Activated B cell treated with CpG ODN at 0.5 μM for 24 hours (primary cell): ENCODE results near the gene IFTAP. TPM values are rescaled to one million over a fixed set of nuclear protein-coding genes. Genes with fewer than 3 reads are reported as not detected.
A peak's percentile ranks its signal among the peaks of the same experiment; 100 is the strongest.
"Not testable (repeated sequence)": the region's sequence is repeated elsewhere in the genome, so short reads cannot be mapped to it uniquely, and the experiment has no call there.

Experiments
- ATAC-seq: fragments of 200-7000 bp; cut with Tn5 transposase; one replicate; pipeline ENCODE4 v1.10.0; 2021; ENCODE audit warnings: low read depth, mild to moderate bottlenecking, moderate library complexity
- CTCF ChIA-PET: fragments of 350-600 bp; sonication (Branson Sonifier 250); formaldehyde crosslinking; loops from one replicate; lab custom pipeline; 2021; ENCODE audit warnings: antibody characterized with exemption; lab: Charles Lee
- POLR2A ChIA-PET: fragments of 350-600 bp; sonication (Branson Sonifier 250); formaldehyde crosslinking; loops from one replicate; lab custom pipeline; 2021; ENCODE audit warnings: antibody characterized with exemption; lab: Charles Lee
- DNase-seq: peaks from one replicate; pipeline ENCODE4 v3.0.0; 2022
- H3K27ac Mint-ChIP-seq: one replicate; pipeline ENCODE4 v1.8.0; 2020; ENCODE audit warnings: mixed read lengths
- H3K27me3 Mint-ChIP-seq: one replicate; pipeline ENCODE4 v1.8.0; 2021; ENCODE audit warnings: mixed read lengths
- H3K36me3 Mint-ChIP-seq: one replicate; pipeline ENCODE4 v1.8.0; 2021; ENCODE audit warnings: low read depth, mixed read lengths
- H3K4me1 Mint-ChIP-seq: one replicate; pipeline ENCODE4 v1.8.0; 2021; ENCODE audit warnings: mixed read lengths
- H3K4me3 Mint-ChIP-seq: one replicate; pipeline ENCODE4 v1.8.0; 2020; ENCODE audit warnings: mild to moderate bottlenecking, mixed read lengths
- H3K9me3 Mint-ChIP-seq: one replicate; pipeline ENCODE4 v1.8.0; 2020; ENCODE audit warnings: mixed read lengths
- CTCF ChIP-seq: fragments of 200-600 bp; IDR thresholded peaks from one replicate; pipeline ENCODE4 v1.8.0; 2022; ENCODE audit warnings: antibody characterized with exemption, mild to moderate bottlenecking
- intact Hi-C: fragments of 100-400 bp; cut with micrococcal nuclease; formaldehyde crosslinking; loops from one replicate; pipeline ENCODE4 v1.15.1; 2024
- total RNA-seq: library from RNA; stranded (reverse); gene quantifications from 2 replicates; pipeline ENCODE4 v1.2.3, GENCODE V29; 2022

Gene IFTAP
- total RNA-seq, 1 donor from 2014 or later = 0.47 TPM

DNA sequence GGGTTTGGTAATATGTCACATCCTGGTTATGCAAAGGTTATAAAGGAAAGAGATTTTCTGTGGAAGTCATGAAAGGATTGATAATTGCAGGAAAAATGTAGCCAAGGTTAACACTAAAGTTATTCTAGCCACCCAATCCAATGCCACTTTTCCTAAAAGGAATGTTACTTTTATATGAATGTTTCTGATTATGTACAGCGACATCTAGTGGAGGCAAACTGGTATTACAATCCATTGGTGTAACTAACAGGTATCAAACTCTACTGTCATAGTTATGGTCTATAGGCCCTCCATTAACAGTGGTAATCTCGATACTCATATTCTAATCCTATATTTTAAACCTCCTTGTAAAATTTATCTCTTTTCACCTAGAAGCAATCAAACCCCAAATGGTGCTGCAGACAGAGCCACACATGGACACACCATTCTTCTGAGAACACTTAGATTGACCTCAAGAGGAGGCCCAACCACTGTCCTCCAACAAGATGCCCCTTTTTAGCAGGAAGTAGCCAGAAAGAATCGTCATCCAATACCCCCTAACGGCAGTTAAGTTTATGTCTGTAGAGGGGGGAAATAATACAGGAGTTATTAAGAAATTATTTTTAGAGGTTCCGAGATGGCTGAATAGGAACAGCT lies 78.6 kb downstream of the IFTAP start:
- peak; percentile 92 for TF ChIP-seq CTCF
- H3K27me3 Mint-ChIP-seq = peaks cover 5% of the 10 kb centered on the region
- H3K9me3 Mint-ChIP-seq = peaks cover under 1% of the 10 kb centered on the region
- no peaks in the 10 kb centered on the region for H3K4me1 Mint-ChIP-seq
- intact Hi-C loops = loop anchor here (1.0 to 2.0 kb wide), 3 partner anchors 109 to 1056 kb away; no protein-coding TSS in a partner anchor
- no peaks in the 10 kb centered on the region for H3K36me3 Mint-ChIP-seq
- no peak overlapping the region for H3K4me3 Mint-ChIP-seq
- ChIA-PET CTCF (interaction anchor here (0.9 to 2.9 kb wide), 6 partner anchors 12 to 381 kb away, joined by 3 to 17 read pairs (median 6); partner anchors contain the start of gene TRAF6), POLR2A (no interaction called here)
- ATAC-seq (no peak), DNase-seq (no peak)
- H3K27ac Mint-ChIP-seq = no peak overlapping the region

GRCh38 chr11:36679547-36679946 lies 85.2 kb downstream of the IFTAP start:
- ATAC-seq, H3K36me3 Mint-ChIP-seq, H3K27ac Mint-ChIP-seq, H3K9me3 Mint-ChIP-seq, DNase-seq, H3K4me1 Mint-ChIP-seq, CTCF ChIA-PET, intact Hi-C loops, H3K27me3 Mint-ChIP-seq, POLR2A ChIA-PET, H3K4me3 Mint-ChIP-seq: not testable (repeated sequence)

- POLR2A ChIA-PET = no interaction called here
- no peak for TF ChIP-seq CTCF
- no peak overlapping the region for H3K4me3 Mint-ChIP-seq
- no peaks in the 10 kb centered on the region for H3K36me3 Mint-ChIP-seq
- CTCF ChIA-PET = no interaction called here
- peaks cover 6% of the 10 kb centered on the region for H3K27me3 Mint-ChIP-seq
- H3K27ac Mint-ChIP-seq = no peak overlapping the region
- H3K4me1 Mint-ChIP-seq = no peaks in the 10 kb centered on the region
- ATAC-seq (no peak), DNase-seq (no peak)
- intact Hi-C loops = no loop called here
- peaks cover 2% of the 10 kb centered on the region for H3K9me3 Mint-ChIP-seq
Observed at GRCh38 chr11:36683818-36684217, 89.5 kb downstream of the IFTAP start.

- ATAC-seq = no peak
- Mint-ChIP-seq H3K27me3 (peaks cover 6% of the 10 kb centered on the region), H3K36me3 (no peaks in the 10 kb centered on the region), H3K4me3 (no peak overlapping the region), H3K27ac (no peak overlapping the region), H3K4me1 (no peaks in the 10 kb centered on the region), H3K9me3 (peaks cover 2% of the 10 kb centered on the region)
- intact Hi-C loops = no loop called here
- CTCF ChIA-PET = no interaction called here
- POLR2A ChIA-PET = interaction anchor here (0.5 kb wide), 1 partner anchor 13 kb away, joined by 5 read pairs; no protein-coding TSS in a partner anchor
- DNase-seq = no peak
- no peak for TF ChIP-seq CTCF
Observed at GRCh38 chr11:36684840-36685801, 90.8 kb downstream of the IFTAP start.

DNA sequence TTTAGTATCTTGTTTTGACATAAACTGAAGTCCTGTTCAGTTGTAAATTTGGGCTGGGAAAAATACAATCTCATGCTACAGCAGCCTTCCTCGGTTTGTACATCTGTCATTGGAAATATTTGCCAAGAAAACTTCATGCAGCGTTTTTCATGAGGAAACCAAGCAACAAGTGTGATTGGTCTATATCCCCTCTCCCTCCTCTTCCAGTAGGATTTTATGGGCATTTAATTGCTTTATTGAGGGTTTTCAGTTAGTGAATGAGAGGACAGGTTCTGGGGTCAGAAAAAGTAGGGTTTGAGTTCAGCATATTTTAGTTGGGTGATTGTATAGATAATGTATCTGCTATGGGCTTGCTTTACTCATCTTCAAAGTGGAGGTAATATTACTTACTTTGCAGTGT lies 93.8 kb downstream of the IFTAP start:
- Mint-ChIP-seq H3K4me1 (no peaks in the 10 kb centered on the region), H3K36me3 (no peaks in the 10 kb centered on the region), H3K27me3 (peaks cover 2% of the 10 kb centered on the region), H3K27ac (no peak overlapping the region), H3K4me3 (no peak overlapping the region), H3K9me3 (no peaks in the 10 kb centered on the region)
- intact Hi-C loops = no loop called here
- DNase-seq (no peak), ATAC-seq (no peak)
- ChIA-PET CTCF (no interaction called here), POLR2A (no interaction called here)
- no peak for TF ChIP-seq CTCF
